GM12873 (cell line): Measurements from ENCODE around the gene SYCE3.

Experiments used
- CTCF ChIP-seq: IDR thresholded peaks from 2 replicates; pipeline ENCODE4 v1.5.1; 2012; ENCODE audit warnings: low read depth, mild to moderate bottlenecking, moderate library complexity, low read length, control low read depth; ENCODE audit not compliant: insufficient read depth; ENCODE audit errors: missing control alignments

SYCE3 gene

GRCh38 chr22:50563413-50564160 lies 868 bp upstream of the SYCE3 start:
- no peak for TF ChIP-seq CTCF

- no peak for TF ChIP-seq CTCF
Observed at GRCh38 chr22:50561401-50562358, 1.0 kb downstream of the SYCE3 start.

- TF ChIP-seq CTCF: no peak
Observed at GRCh38 chr22:50560034-50560433, 2.7 kb downstream of the SYCE3 start.

GRCh38 chr22:50556703-50557102 lies 6.0 kb downstream of the SYCE3 start:
- TF ChIP-seq CTCF: no peak

GRCh38 chr22:50553310-50553709 lies 9.4 kb downstream of the SYCE3 start:
- TF ChIP-seq CTCF: no peak

GRCh38 chr22:50551160-50551752 lies 11.5 kb downstream of the SYCE3 start:
- TF ChIP-seq CTCF: no peak

GRCh38 chr22:50550395-50550794 lies 12.3 kb downstream of the SYCE3 start:
- TF ChIP-seq CTCF: no peak
